GM23338 (cell line): Measurements from ENCODE around the gene ORC6. TPM values are rescaled to one million over a fixed set of nuclear protein-coding genes. Genes with fewer than 3 reads are reported as not detected.
A peak's percentile ranks its signal among the peaks of the same experiment; 100 is the strongest.

Experiments used
- ATAC-seq: fragments of 200-7000 bp; cut with Tn5 transposase; 3 replicates; pipeline ENCODE4 v1.9.1; 2020
- DNase-seq: peaks from one replicate; pipeline ENCODE4 v3.0.0-alpha.2; 2015; ENCODE audit warnings: low spot score
- H2AFZ ChIP-seq: fragments of 200-600 bp; sonication (generic); 2 replicates; pipeline ENCODE4 v1.8.0; 2016; ENCODE audit warnings: antibody characterized with exemption, mild to moderate bottlenecking, moderate library complexity
- H3F3A ChIP-seq: fragments of 200-600 bp; sonication (generic); replicated peaks from 2 replicates; pipeline ENCODE4 v1.8.0; 2017; ENCODE audit warnings: antibody characterized with exemption, mixed run types, low read depth
- H3K27ac ChIP-seq: fragments of 200-600 bp; sonication (generic); 2 replicates; pipeline ENCODE4 v1.6.1; 2016; ENCODE audit warnings: low read depth
- H3K27me3 ChIP-seq: fragments of 200-600 bp; sonication (generic); 2 replicates; pipeline ENCODE4 v1.8.0; 2016; ENCODE audit warnings: mild to moderate bottlenecking, mixed run types, moderate library complexity; ENCODE audit not compliant: insufficient read depth
- H3K36me3 ChIP-seq: fragments of 200-600 bp; sonication (generic); 2 replicates; pipeline ENCODE4 v1.8.0; 2016; ENCODE audit warnings: mild to moderate bottlenecking; ENCODE audit not compliant: insufficient read depth
- H3K4me1 ChIP-seq: fragments of 200-600 bp; sonication (generic); 2 replicates; pipeline ENCODE4 v1.8.0; 2016; ENCODE audit warnings: mild to moderate bottlenecking, moderate library complexity; ENCODE audit not compliant: insufficient read depth
- H3K4me2 ChIP-seq: fragments of 200-600 bp; sonication (generic); 2 replicates; pipeline ENCODE4 v1.7.1; 2017; ENCODE audit warnings: mixed run types
- H3K4me3 ChIP-seq: fragments of 200-600 bp; sonication (generic); 2 replicates; pipeline ENCODE4 v1.6.1; 2016; ENCODE audit warnings: mixed run types
- H3K79me2 ChIP-seq: fragments of 200-600 bp; sonication (generic); replicated peaks from 2 replicates; pipeline ENCODE4 v1.8.0; 2017; ENCODE audit warnings: mild to moderate bottlenecking; ENCODE audit not compliant: insufficient read depth
- H3K9me2 ChIP-seq: fragments of 200-600 bp; sonication (generic); 2 replicates; pipeline ENCODE4 v1.8.0; 2017; ENCODE audit not compliant: insufficient read depth
- H4K20me1 ChIP-seq: fragments of 200-600 bp; sonication (generic); replicated peaks from 2 replicates; pipeline ENCODE4 v1.8.0; 2017; ENCODE audit warnings: mild to moderate bottlenecking; ENCODE audit not compliant: insufficient read depth
- H3K27ac Mint-ChIP-seq: 2 replicates; pipeline ENCODE4 v1.8.0; 2020; ENCODE audit warnings: inconsistent platforms, mild to moderate bottlenecking, moderate library complexity, mixed read lengths
- H3K27me3 Mint-ChIP-seq: 3 replicates; pipeline ENCODE4 v1.8.0; 2022; ENCODE audit warnings: low read depth, mild to moderate bottlenecking, moderate library complexity, mixed read lengths, inconsistent platforms; ENCODE audit not compliant: insufficient read depth, poor library complexity
- H3K36me3 Mint-ChIP-seq: 3 replicates; pipeline ENCODE4 v1.8.0; 2021; ENCODE audit warnings: low read depth, mild to moderate bottlenecking, inconsistent platforms, moderate library complexity, mixed read lengths
- H3K4me1 Mint-ChIP-seq: 3 replicates; pipeline ENCODE4 v1.8.0; 2020; ENCODE audit warnings: mild to moderate bottlenecking, inconsistent platforms, mixed read lengths
- H3K4me3 Mint-ChIP-seq: 3 replicates; pipeline ENCODE4 v1.8.0; 2021; ENCODE audit warnings: moderate library complexity, mild to moderate bottlenecking, inconsistent platforms, mixed read lengths
- H3K9me3 Mint-ChIP-seq: 3 replicates; pipeline ENCODE4 v1.8.0; 2020; ENCODE audit warnings: moderate library complexity, mild to moderate bottlenecking, inconsistent platforms, mixed read lengths
- CREB1 ChIP-seq: fragments of 250-450 bp; sonication (Bioruptor Pico); IDR thresholded peaks from 2 replicates; pipeline ENCODE4 v1.5.0; 2020; ENCODE audit warnings: low read depth, mild to moderate bottlenecking, moderate library complexity
- CTCF ChIP-seq, 2 experiments: fragments of 200-600 bp in 1 of 2; sonication (generic) in 1 of 2; conservative IDR thresholded peaks; 2 replicates each; pipeline versions ENCODE4 v1.5.1 to v1.6.1; 2016 to 2017; ENCODE audit warnings: antibody characterized with exemption in 2 of 2, low read depth in 2 of 2, mild to moderate bottlenecking in 2 of 2, moderate library complexity in 1 of 2
- ETS1 ChIP-seq: IDR thresholded peaks from 2 replicates; pipeline ENCODE4 v1.6.1; 2016; ENCODE audit warnings: antibody characterized with exemption
- EZH2 ChIP-seq: fragments of 200-600 bp; sonication (generic); IDR thresholded peaks from one replicate; pipeline ENCODE4 v1.8.0; 2017; ENCODE audit warnings: antibody characterized with exemption, mild to moderate bottlenecking, low read depth; ENCODE audit not compliant: unreplicated experiment
- JUNB ChIP-seq: IDR thresholded peaks from one replicate; pipeline ENCODE4 v1.6.1; 2016; ENCODE audit warnings: antibody characterized with exemption; ENCODE audit not compliant: unreplicated experiment
- NANOG ChIP-seq: IDR thresholded peaks from 2 replicates; pipeline ENCODE4 v1.6.1; 2016; ENCODE audit warnings: antibody characterized with exemption, borderline replicate concordance
- POLR2AphosphoS5 ChIP-seq: IDR thresholded peaks from 2 replicates; pipeline ENCODE4 v1.6.1; 2016; ENCODE audit warnings: antibody characterized with exemption, low read depth
- STAT1 ChIP-seq: IDR thresholded peaks from one replicate; pipeline ENCODE4 v1.6.1; 2016; ENCODE audit warnings: antibody characterized with exemption; ENCODE audit not compliant: unreplicated experiment
- ZNF114 ChIP-seq: fragments of 250-450 bp; sonication (Bioruptor Pico); IDR thresholded peaks from 2 replicates; pipeline ENCODE4 v1.5.0; 2020; ENCODE audit warnings: mild to moderate bottlenecking, moderate library complexity
- ZNF331 ChIP-seq: fragments of 250-450 bp; sonication (Bioruptor Pico); IDR thresholded peaks from 2 replicates; pipeline ENCODE4 v1.5.0; 2020; ENCODE audit warnings: low read depth, mild to moderate bottlenecking, moderate library complexity
- ZNF462 ChIP-seq: fragments of 250-450 bp; sonication (Bioruptor Pico); IDR thresholded peaks from 2 replicates; pipeline ENCODE4 v1.5.0; 2020; ENCODE audit warnings: mild to moderate bottlenecking, moderate library complexity
- polyA plus RNA-seq: library from polyadenylated mRNA; unstranded; fragments of >200 nt; fragmentation: Nextera tagmentation; extraction: Ambion mirVana; gene quantifications from 2 replicates; pipeline ENCODE4 v1.2.1, GENCODE V29; 2016
- total RNA-seq: library from RNA; depleted of rRNA; stranded (reverse); fragments of >200 nt; shearing (Covaris generic); gene quantifications from 2 replicates; pipeline ENCODE4 v1.2.3, GENCODE V29; 2014

ORC6 gene
- total and polyA plus RNA-seq, 2 experiments from 2014 or later, result 71.5 to 92.0 TPM

- H3K36me3 Mint-ChIP-seq, result no peaks in the 10 kb centered on the region
- H4K20me1 ChIP-seq, result no peaks in the 10 kb centered on the region
- H3K9me3 Mint-ChIP-seq, result no peaks in the 10 kb centered on the region; the same call in 2 of the 3 replicates
- no peak for TF ChIP-seq ETS1
- no peak for TF ChIP-seq STAT1
- no peak for TF ChIP-seq POLR2AphosphoS5
- TF ChIP-seq ZNF462, result no peak
- no peak overlapping the region for H3K4me2 ChIP-seq
- peak overlapping the region; percentile 90 for H2AFZ ChIP-seq
- no peaks in the 10 kb centered on the region for H3K27me3 ChIP-seq
- no peaks in the 10 kb centered on the region for H3F3A ChIP-seq
- ATAC-seq (peak; percentile 36), DNase-seq (peak; percentile 58)
- no peaks in the 10 kb centered on the region for H3K36me3 ChIP-seq
- peak overlapping the region; percentile 71; the same call in 1 of the 2 replicates for H3K27ac Mint-ChIP-seq
- H3K4me1 Mint-ChIP-seq, result peaks cover 16% of the 10 kb centered on the region; the same call in 2 of the 3 replicates
- no peaks in the 10 kb centered on the region for H3K79me2 ChIP-seq
- H3K27me3 Mint-ChIP-seq, result peaks cover 4% of the 10 kb centered on the region
- no peak overlapping the region for H3K27ac ChIP-seq
- H3K4me3 ChIP-seq, result no peak overlapping the region
- peaks cover 3% of the 10 kb centered on the region; the same call in 1 of the 2 replicates for H3K4me1 ChIP-seq
- H3K9me2 ChIP-seq, result peaks cover 5% of the 10 kb centered on the region; the same call in 1 of the 2 replicates
- H3K4me3 Mint-ChIP-seq, result no peak overlapping the region
Measured at GRCh38 chr16:46743232-46743719, 53.8 kb downstream of the ORC6 start.

GRCh38 chr16:46745617-46746016 lies 56.2 kb downstream of the ORC6 start:
- no peaks in the 10 kb centered on the region; the same call in 2 of the 3 replicates for H3K36me3 Mint-ChIP-seq
- H3K4me2 ChIP-seq, result no peak overlapping the region
- H3K27ac ChIP-seq, result peak overlapping the region; percentile 42; the same call in 1 of the 2 replicates
- H3K79me2 ChIP-seq, result no peaks in the 10 kb centered on the region
- H2AFZ ChIP-seq, result peak overlapping the region; percentile 50; the same call in 1 of the 2 replicates
- ATAC-seq, result no peak
- no peaks in the 10 kb centered on the region for H3K27me3 ChIP-seq
- no peak overlapping the region for H3K27ac Mint-ChIP-seq
- no peaks in the 10 kb centered on the region; the same call in 2 of the 3 replicates for H3K9me3 Mint-ChIP-seq
- DNase-seq, result peak; percentile 10
- H3K4me3 ChIP-seq, result no peak overlapping the region
- H3K4me1 ChIP-seq, result peaks cover 8% of the 10 kb centered on the region; the same call in 1 of the 2 replicates
- peaks cover 8% of the 10 kb centered on the region; the same call in 1 of the 2 replicates for H3K9me2 ChIP-seq
- H3F3A ChIP-seq, result no peaks in the 10 kb centered on the region
- peaks cover 30% of the 10 kb centered on the region for H3K4me1 Mint-ChIP-seq
- H3K4me3 Mint-ChIP-seq, result no peak overlapping the region
- no peaks in the 10 kb centered on the region for H3K36me3 ChIP-seq
- H3K27me3 Mint-ChIP-seq, result peaks cover 4% of the 10 kb centered on the region
- H4K20me1 ChIP-seq, result no peaks in the 10 kb centered on the region
- no peak for TF ChIP-seq CREB1
- TF ChIP-seq ZNF114 (CRISPR knock-in tag), result no peak
- TF ChIP-seq ETS1, result no peak
- TF ChIP-seq POLR2AphosphoS5, result no peak
- TF ChIP-seq STAT1, result no peak
- no peak for TF ChIP-seq NANOG
- TF ChIP-seq CTCF (conservative IDR thresholded peaks at IDR 0.05; ENCODE audit: low read depth in 2 of 2), result no peak
- no peak for TF ChIP-seq JUNB
- no peak for TF ChIP-seq EZH2
- no peak for TF ChIP-seq ZNF331 (CRISPR knock-in tag)
